CD4-positive, alpha-beta T cell treated with Interleukin-6 at 100 ng/mL for 8 hours (primary cell): Measurements from ENCODE around the gene CD302.
"Not testable (repeated sequence)": the region's sequence is repeated elsewhere in the genome, so short reads cannot be mapped to it uniquely, and the experiment has no call there.

ENCODE experiments used
- DNase-seq: peaks from one replicate; pipeline ENCODE4 v3.0.0-alpha.2; 2020; ENCODE audit warnings: mixed read lengths, low spot score

The CD302 gene

DNA sequence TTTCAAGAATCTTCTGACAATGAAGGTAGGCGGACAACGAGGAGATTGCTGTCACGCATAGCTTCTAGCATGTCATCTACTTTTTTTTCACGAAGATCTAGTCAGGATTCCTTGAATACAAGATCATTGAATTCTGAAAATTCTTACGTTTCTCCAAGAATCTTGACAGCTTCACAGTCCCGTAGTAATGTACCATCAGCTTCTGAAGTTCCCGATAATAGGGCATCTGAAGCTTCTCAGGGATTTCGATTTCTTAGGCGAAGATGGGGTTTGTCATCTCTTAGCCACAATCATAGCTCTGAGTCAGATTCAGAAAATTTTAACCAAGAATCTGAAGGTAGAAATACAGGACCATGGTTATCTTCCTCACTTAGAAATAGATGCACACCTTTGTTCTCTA lies 49.9 kb downstream of the CD302 start:
- no peak for DNase-seq

DNA sequence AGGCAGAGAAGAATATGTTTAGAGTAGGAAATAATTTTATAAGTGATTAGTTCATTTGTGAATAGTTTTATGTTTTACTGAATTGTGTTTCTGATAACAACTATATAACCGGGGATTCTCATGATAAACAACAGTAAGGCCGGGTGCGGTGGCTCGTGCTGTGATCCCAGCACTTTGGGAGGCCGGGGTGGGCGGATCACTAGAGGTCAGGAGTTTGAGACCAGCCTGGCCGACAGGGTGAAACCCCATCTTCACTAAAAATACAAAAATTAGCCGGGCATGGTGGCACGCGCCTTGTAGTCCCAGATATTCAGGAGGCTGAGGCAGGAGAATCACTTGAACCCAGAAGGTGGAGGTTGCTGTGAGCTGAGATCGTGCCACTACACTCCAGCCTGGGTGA lies 52.8 kb downstream of the CD302 start:
- not testable (repeated sequence) for DNase-seq

DNA sequence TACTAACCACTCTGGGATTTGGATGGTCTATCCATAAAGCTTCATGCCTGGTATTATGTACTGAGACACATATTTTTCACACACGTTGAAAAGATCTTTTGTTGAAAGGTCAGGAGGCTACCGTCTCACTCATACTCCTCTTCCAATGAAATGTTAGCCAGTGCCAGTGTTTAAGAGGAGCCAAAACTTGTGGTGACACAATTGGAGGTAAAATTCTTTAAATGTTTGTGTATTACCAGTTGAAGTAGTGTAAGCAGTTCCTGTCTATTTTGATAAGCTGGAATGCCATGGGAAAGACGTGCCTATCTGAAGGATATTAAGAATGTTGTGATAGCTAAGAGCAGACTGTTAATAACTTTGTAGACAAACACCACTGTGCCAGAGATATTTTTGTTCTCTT lies 53.6 kb downstream of the CD302 start:
- DNase-seq, result no peak

DNA sequence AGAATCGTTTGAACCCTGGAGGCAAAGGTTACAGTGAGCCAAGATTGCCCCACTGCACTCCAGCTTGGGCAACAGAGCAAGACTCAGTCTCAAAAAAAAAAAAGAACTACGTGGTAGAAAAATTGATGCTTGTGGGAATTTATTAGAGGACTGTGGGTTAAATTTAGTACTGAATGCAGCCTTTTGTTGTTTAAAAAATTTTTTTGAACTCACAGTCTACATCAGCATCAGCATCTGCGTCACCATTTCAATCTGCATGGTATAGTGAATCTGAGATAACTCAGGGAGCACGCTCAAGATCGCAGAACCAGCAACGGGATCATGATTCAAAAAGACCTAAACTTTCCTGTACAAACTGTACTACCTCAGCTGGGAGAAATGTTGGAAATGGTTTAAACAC lies 55.2 kb downstream of the CD302 start:
- no peak for DNase-seq

DNA sequence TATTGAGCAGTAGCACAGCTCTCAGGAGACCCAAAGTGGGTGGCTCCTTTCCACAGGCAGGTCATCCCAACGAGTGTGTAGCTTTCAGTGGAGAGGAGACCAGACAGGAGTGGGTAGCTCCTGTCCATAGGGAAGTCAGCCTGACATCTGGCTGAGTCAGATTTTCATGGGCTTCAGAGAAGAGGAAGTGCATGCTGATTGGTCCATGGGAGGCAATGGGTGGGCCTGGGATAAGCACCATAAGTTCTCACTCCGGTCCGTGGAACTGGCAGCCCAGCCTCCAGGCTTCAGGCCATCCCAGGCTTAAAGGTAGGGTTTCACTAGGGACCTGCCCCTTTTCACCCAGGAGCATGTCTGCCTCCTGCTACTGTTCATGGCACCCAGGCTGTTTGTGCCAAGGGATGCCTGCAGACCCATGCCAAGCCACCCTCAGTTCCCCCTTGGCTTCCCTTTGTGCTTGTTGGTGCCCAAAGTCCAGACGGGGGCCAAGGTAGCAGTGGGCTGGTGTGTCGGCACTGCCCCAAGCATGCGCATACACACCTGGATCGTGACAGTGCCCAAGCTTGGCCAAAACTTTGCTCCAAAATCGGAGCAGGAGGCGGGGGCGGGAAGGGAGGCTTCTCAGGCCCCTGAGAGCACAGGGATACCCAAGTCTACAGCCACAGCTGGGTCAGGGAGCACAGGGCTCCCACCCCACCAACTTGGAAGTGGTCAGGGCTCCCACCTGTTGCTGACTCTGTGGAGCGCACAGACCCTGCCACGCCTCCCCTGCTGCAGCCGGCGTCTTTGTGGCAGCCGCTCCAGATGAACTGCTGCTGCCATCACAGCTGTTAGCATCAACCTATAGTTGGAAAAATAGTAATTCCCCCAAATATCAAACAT lies 59.3 kb downstream of the CD302 start:
- no peak for DNase-seq

DNA sequence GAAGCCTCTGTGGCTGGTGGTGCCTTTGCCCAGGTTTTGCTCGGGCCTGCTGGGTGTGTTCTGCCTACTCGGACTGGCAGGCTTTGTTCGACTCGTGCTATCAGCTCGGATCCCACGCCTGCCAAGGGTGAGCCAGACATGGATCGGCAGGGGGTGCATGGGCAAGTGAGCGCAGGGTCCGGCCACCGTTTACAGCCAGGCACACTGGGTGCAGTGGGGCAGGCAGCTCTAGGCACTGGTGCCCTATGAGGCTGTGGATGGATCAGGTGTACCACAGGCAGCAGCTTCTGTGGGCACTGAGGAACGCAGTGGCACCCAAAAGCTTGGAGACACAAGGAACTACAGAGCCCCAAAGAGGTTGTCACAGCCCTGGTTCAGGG lies 60.1 kb downstream of the CD302 start:
- DNase-seq, result no peak

DNA sequence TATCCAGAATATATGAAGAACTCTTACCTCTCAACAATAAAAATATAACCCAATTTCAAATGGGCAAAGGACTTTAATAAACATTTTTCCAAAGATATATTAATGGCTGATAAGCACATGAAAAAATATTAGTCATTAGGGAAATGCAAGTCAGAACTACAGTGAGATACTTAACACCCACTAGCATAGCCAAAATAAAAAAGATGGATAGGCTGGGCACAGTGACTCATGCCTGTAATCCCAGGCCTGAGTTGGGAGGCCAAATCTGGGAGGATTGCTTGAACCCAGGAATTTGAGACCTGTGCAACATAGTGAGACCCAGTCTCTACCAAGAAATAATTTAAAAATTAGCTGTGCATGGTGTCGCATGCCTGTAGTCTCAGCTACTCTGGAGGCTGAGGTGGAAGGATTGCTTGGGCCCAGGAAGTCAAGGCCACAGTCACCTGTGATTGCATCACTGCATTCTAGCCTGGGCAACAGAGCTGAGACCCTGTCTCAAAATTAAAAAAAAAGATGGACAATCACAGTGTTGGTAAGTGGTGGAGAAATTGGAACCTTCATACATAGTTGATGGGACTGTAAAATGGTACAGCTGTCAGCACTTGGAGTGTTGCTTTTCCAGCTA lies 60.6 kb downstream of the CD302 start:
- no peak for DNase-seq

DNA sequence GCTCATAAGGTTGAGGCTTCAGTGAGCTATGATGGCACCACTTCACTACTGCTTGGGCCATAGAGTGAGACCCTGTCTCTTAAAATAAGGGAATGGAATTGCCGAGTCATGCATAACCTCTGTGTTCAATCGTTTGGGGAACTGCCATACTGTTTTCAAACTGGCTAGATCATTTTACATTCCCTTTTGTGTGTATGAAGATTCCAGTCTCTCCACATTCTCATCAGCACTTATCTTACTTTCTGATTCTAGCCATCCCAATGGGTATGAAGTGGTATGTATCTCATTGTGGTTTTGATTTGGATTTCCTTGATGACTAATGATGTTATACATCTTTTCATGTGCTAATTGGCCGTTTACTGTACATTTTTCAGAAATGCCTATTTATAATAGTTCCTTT lies 62.0 kb downstream of the CD302 start:
- no peak for DNase-seq

DNA sequence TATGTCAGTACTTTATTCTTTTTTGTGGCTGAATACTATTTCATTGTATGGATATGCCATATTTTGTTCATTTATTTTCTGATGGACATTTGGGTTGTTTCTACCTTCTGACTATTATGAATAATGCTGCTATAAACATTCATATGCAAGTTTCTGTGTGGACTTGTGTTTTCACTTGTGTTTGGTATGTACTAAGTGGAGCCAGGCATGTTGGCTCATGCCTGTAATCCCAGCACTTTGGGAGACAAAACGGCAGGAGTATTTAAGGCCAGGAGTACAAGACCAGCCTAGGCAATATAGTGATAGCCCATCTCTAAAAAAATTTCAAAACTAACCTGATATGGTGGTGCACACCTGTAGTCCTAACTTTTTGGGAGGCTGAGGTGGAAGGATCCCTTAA lies 62.4 kb downstream of the CD302 start:
- DNase-seq, result no peak

DNA sequence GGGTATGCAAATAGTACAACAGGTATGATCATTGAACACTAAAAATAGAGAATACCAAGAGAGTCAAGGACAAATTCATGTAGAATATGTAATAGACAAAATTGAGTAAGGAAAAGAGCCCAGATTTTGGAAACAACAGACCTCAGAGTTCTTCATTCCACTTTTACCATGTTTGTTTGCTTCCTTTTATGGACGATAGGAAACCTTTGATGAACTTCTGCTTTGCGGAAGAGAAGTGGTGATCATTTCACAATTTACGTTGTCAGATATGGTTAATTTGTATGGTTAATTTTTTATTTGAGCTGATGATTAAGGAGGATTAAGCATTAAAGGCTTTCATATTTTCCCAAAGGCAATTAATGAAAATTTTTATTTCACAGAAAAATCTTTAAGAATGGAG lies 69.4 kb downstream of the CD302 start:
- no peak for DNase-seq

DNA sequence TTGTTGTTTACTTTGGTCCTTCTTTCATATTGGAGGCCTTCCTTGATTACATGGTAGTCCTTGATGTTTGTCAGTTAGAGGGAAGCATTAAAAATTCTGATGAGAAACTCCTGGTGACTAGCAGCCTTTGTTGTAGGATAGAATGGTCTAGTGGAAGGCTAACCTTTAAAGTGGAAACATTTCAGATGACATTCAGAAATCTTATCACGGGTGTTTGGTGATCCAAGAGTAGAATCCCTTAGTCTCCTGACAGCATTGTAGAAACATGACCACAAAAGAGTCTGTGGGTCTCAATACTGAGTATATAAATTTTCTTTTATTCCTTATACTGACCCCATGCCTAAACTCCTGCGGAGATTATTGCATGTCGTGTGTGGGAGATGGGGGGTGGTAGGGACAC lies 72.3 kb downstream of the CD302 start:
- DNase-seq, result no peak

DNA sequence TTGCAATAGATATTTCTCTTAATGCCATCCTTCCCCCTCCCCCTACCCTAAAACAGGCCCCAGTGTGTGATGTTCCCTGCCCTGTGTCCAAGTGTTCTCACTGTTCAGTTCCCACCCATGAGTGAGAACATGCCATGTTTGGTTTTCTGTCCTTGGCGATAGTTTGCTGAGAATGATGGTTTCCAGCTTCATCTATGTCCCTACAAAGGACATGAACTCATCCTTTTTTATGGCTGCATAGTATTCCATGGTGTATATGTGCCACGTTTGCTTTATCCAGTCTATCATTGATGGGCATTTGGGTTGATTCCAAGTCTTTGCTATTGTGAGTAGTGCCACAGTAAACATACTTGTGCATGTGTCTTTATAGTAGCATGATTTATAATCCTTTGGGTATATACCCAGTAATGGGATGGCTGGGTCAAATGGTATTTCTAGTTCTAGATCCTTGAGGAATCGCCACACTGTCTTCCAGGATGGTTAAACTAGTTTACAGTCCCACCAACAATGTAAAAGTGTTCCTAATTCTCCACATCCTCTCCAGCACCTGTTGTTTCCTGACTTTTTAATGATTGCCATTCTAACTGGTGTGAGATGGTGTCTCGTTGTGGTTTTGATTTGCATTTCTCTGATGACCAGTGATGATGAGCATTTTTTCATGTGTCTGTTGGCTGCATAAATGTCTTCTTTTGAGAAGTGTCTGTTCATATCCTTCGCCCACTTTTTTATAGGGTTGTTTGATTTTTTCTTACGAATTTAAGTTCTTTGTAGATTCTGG lies 73.0 kb downstream of the CD302 start:
- not testable (repeated sequence) for DNase-seq

DNA sequence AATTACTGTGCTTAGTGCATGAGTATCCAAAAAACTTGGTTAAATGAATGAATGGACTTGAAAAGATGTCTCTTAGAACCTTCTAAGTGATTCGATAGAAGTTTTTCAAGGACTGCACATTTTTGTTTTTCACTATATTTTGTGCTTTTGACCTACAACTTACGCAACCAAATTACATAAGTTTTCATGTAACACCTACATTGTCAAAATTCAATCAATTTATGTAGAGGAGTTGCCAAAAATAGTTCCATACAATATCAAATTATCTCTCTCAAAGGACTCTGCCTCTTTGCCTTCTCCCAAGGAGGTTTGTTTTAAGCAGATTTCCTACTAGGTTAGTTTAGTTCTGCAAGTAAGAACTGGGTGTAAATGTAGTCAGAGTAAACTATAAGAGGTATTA lies 75.4 kb downstream of the CD302 start:
- DNase-seq, result no peak

DNA sequence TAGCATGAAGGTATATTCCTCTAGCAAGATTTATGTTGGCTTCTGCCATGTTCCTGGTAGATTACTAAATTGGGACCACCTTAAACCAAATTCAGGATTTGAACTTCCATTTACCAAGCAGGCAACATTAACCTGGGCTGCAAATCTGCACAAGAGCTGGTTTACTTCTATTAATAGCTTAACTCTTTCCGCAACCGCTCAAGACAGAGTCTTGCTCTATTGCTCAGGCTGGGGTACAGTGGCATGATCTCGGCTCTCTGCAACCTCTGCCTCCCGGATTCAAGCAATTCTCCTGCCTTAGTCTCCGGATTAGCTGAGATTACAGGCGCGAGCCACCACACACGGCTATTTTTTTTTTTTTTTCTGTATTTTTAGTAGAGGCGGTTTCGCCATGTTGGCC lies 77.3 kb downstream of the CD302 start:
- DNase-seq, result no peak
